Islet of Langerhans (tissue), 1 donor: ENCODE data around the gene PHF20.
"Not testable (repeated sequence)": the region's sequence is repeated elsewhere in the genome, so short reads cannot be mapped to it uniquely, and the experiment has no call there.

ENCODE experiments used
- FAIRE-seq: peaks from one replicate; lab custom pipeline; 2011; peaks lifted over from hg19 to GRCh38; lab: Jason Lieb, UNC

The PHF20 gene

GRCh38 chr20:35886537-35886936 is 114.7 kb downstream of the PHF20 start:
- FAIRE-seq: no peak

GRCh38 chr20:35887393-35888064 is 115.7 kb downstream of the PHF20 start:
- FAIRE-seq: no peak

- no peak for FAIRE-seq
These were observed 116.8 kb downstream of the PHF20 start for GRCh38 chr20:35888657-35889056.

- FAIRE-seq: no peak
These were observed 119.6 kb downstream of the PHF20 start for GRCh38 chr20:35891375-35891774.

- no peak for FAIRE-seq
These were observed 121.1 kb downstream of the PHF20 start for GRCh38 chr20:35892871-35893270.

GRCh38 chr20:35893942-35894341 is 122.1 kb downstream of the PHF20 start:
- no peak for FAIRE-seq

GRCh38 chr20:35895516-35895915 is 123.7 kb downstream of the PHF20 start:
- FAIRE-seq: not testable (repeated sequence)

- FAIRE-seq: no peak
These were observed 127.2 kb downstream of the PHF20 start for GRCh38 chr20:35899064-35899463.

GRCh38 chr20:35901230-35901629 is 129.4 kb downstream of the PHF20 start:
- FAIRE-seq: not testable (repeated sequence)

GRCh38 chr20:35901678-35902544 is 130.1 kb downstream of the PHF20 start:
- no peak for FAIRE-seq

- FAIRE-seq: no peak
These were observed 130.7 kb downstream of the PHF20 start for GRCh38 chr20:35902545-35902941.

GRCh38 chr20:35903843-35904242 is 132.0 kb downstream of the PHF20 start:
- FAIRE-seq: no peak

- FAIRE-seq: no peak
These were observed 133.3 kb downstream of the PHF20 start for GRCh38 chr20:35904982-35905663.

GRCh38 chr20:35907017-35907701 is 135.3 kb downstream of the PHF20 start:
- no peak for FAIRE-seq

GRCh38 chr20:35908007-35908406 is 136.2 kb downstream of the PHF20 start:
- FAIRE-seq: no peak

GRCh38 chr20:35909176-35909575 is 137.4 kb downstream of the PHF20 start:
- FAIRE-seq: no peak

GRCh38 chr20:35909796-35910195 is 138.0 kb downstream of the PHF20 start:
- FAIRE-seq: no peak

GRCh38 chr20:35910254-35910653 is 138.4 kb downstream of the PHF20 start:
- FAIRE-seq: no peak

GRCh38 chr20:35912881-35913280 is 141.1 kb downstream of the PHF20 start:
- FAIRE-seq: no peak

- no peak for FAIRE-seq
These were observed 145.3 kb downstream of the PHF20 start for GRCh38 chr20:35917077-35917476.

GRCh38 chr20:35918021-35918420 is 146.2 kb downstream of the PHF20 start:
- no peak for FAIRE-seq

- no peak for FAIRE-seq
These were observed 148.7 kb downstream of the PHF20 start for GRCh38 chr20:35920523-35920922.
